Measurements from ENCODE around the gene RELL1.

The RELL1 gene

GRCh38 chr4:37631551-37631950 lies 54.6 kb downstream of the RELL1 start:
- no peak for DNase-seq

GRCh38 chr4:37629713-37630112 lies 56.5 kb downstream of the RELL1 start:
- no peak for DNase-seq

- DNase-seq = no peak
These were observed 57.1 kb downstream of the RELL1 start for GRCh38 chr4:37628977-37629609.

- DNase-seq = no peak
These were observed 58.9 kb downstream of the RELL1 start for GRCh38 chr4:37627263-37627662.

- no peak for DNase-seq
These were observed 60.7 kb downstream of the RELL1 start for GRCh38 chr4:37625499-37625898.

DNA sequence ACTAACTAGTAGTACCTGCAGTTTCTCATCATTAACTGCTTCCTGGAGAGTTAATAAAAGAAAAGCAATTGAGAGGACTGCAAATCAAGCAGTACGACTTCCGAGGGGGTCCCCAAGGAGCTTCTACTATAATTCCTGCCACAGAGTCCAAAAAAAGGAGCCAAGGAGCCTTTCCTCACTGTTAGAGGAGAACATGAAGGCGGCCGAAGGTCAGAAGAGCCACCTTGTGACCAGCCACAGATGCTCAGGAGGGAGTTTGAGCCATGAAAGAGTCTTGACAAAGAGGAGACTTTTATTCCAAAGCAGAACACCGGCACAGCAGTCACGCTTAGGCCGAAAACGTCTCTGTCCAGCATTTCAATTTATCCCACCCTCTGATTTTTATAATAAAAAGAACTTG lies 62.2 kb downstream of the RELL1 start:
- no peak for DNase-seq

- no peak for DNase-seq
These were observed 63.1 kb downstream of the RELL1 start for GRCh38 chr4:37623125-37623524.

GRCh38 chr4:37620176-37620575 lies 66.0 kb downstream of the RELL1 start:
- no peak for DNase-seq

DNA sequence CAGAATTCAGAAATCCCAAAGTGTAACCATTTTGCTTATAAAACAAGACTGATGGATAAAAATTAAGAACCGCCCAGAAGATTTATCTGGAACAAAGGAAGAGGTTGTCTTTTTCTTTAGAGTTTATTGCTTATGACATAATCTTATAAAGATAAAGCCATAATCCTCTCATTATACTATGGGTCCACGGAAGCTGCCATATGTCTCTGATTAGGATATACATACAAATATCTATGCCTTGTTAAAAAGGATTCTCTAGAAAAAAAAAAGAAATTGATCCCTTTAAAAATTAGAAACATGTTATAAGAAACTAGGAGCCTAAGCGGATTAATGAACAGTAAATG lies 70.5 kb downstream of the RELL1 start:
- no peak for DNase-seq

- no peak for DNase-seq
These were observed 71.0 kb downstream of the RELL1 start for GRCh38 chr4:37615059-37615719.

DNA sequence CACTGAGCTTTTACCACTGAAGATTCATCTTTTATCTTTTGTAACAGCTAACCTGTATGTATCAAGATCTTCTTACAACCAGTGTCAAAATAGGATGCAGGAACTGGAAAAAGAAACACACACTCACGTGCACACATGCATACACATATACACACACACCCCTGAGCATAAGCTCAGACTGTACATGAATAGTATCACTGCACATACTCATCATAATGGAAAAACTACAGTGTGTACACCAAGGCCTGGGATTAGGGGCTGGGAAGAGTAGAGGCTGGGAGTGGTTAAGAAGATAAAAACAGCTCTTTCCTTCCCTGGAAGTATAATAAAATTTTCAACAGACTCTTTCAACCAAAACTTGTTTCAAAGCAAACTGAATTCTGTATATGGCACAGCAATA lies 73.4 kb downstream of the RELL1 start:
- no peak for DNase-seq

DNA sequence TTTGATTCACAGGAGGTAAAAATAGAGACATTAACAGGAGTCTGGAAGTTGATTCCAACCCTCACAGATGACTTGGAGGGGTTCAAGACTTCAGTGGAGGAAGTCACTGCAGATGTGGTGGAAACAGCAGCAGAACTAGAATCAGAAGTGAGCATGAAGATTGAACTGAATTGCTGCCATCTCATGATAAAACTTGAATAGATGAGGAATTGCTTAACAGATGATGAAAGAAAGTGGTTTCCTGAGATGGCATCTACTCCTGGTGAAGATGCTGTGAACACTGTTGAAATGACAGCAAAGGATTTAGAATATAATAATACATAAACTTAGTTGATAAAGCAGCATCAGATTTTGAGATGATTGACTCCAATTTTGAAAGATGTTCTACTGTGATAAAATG lies 76.5 kb downstream of the RELL1 start:
- DNase-seq = no peak

DNA sequence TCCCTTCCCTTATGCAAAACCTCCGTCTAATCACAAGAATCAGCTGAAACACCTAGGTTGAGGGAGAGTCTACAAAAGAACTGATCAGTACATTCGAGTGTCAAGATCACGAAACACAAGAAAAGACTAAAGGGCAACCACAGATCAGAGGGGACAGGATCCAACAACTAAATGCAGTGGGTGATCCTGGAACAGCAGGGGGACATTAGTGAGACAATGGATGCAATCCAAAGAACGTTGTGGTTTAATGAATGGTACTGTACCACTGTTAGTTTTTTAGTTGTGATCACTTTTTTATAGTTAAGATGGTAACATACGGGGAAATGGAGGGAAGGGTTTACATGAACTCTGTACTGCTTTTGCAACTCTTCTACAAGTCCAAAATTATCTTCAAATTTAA lies 79.2 kb downstream of the RELL1 start:
- DNase-seq = no peak

- no peak for DNase-seq
These were observed 80.2 kb downstream of the RELL1 start for GRCh38 chr4:37605843-37606565.

GRCh38 chr4:37604461-37604860 lies 81.7 kb downstream of the RELL1 start:
- DNase-seq = no peak

GRCh38 chr4:37603711-37604110 lies 82.5 kb downstream of the RELL1 start:
- DNase-seq = no peak

DNA sequence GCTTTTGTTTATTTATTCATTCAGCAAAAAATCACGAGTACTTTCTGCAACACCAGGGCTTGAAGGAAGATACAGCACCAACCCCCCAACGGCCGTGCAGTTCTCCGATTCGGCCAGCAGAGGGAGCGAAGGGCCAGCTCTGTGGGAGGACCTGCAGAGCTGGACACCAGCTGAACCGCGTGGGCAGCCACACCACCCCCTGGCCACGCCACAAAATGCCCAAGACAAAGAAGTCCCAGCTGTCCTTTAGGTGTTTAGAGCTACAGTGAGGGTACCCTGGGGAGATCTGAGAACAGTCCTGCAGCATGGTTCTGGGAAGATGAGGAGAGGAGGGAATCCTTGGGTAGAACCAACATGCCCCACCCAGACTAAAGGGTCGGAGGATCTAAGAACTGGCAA lies 83.1 kb downstream of the RELL1 start:
- peak; percentile 8 to 59 for DNase-seq

DNA sequence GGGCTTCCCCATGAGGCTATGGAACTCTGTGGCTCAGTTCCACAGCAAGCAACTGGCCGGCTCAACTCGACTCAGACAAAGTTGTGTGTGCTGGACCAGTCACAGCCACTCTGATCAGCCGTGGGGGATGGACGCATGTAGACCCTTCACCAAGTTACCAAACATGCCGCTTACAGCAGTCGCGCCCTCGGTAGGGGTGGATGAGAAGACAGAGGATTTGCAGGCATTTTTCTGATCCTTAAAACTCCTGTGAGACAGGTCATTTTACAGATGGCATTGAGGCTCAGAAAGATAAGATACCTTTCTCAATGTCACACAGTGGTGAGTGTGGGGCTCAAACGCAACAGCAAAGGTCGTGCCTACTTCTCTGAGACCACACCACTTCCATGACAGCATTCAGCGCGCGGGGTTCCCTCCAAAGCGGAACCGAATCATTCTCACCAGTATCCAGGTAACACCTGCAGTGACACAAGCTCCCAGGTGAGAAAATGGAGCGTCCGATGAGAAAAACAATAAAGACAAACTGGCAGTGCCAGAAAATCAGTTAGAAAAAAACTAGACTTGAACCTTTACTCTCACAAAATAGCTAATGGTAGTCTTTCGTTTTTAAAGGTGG lies 83.6 kb downstream of the RELL1 start:
- DNase-seq = no peak

- DNase-seq = no peak
These were observed 84.6 kb downstream of the RELL1 start for GRCh38 chr4:37601531-37601930.

GRCh38 chr4:37599092-37599790 lies 86.9 kb downstream of the RELL1 start:
- no peak for DNase-seq

- DNase-seq = no peak
These were observed 89.1 kb downstream of the RELL1 start for GRCh38 chr4:37597034-37597433.

- no peak for DNase-seq
These were observed 90.1 kb downstream of the RELL1 start for GRCh38 chr4:37595875-37596680.

Data from NCI-H187 (cell line).